ENCODE measurements around the gene NDE1.
"Not testable (repeated sequence)": the region's sequence is repeated elsewhere in the genome, so short reads cannot be mapped to it uniquely, and the experiment has no call there.

The NDE1 gene

GRCh38 chr16:15674571-15674970 lies 24.5 kb downstream of the NDE1 start:
- in situ Hi-C loops (cut with HindIII; ENCODE audit: low pct_ligation_motif_present, low pct_unique_long_range_greater_than_20kb, low sequenced_read_pairs) = no loop called here
- DNase-seq = no peak

DNA sequence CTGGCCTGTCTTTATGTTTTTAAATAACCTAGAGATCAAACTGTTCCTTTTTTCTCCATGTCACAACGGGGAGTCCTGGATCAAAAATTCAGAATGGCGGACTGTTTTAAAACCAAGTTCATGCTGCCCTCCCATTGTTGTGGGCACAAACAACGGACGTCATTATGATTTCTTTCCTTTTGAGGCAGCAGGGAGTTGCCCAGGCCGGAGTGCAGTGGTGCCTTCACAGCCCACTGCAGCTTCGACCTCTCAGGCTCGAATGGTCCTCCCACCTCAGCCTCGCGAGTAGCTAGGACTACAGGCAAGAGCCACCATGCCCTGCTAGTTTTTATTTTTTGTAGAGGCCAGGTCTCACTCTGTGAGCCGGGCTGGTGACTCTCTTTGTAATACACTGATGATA lies 26.5 kb downstream of the NDE1 start:
- in situ Hi-C loops (cut with HindIII; ENCODE audit: low pct_ligation_motif_present, low pct_unique_long_range_greater_than_20kb, low sequenced_read_pairs) = no loop called here
- DNase-seq = no peak

GRCh38 chr16:15677447-15677846 lies 27.4 kb downstream of the NDE1 start:
- DNase-seq = no peak
- in situ Hi-C loops (cut with HindIII; ENCODE audit: low pct_ligation_motif_present, low pct_unique_long_range_greater_than_20kb, low sequenced_read_pairs) = no loop called here

DNA sequence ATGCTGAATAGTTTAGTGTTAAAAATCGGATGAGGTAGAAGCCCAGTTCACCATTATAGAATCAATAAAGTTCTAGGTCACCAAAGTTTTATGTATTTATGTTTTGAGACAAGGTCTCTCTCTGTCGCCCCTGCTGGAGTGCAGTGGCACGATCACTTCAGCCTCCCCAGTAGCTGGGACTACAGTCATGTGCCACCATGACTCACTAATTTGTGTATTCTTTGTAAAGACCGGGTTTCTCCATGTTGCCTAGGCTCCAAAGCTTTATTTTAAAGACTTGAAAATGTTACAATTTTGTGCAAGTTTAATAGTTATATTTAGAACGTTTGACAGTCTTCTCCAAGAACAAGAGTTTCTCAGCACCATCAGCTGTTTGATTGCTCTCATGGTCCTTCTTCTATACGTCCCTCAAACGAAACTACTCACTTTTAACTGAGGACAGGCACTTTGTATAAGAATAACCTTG lies 32.1 kb downstream of the NDE1 start:
- in situ Hi-C loops (cut with HindIII; ENCODE audit: low pct_ligation_motif_present, low pct_unique_long_range_greater_than_20kb, low sequenced_read_pairs) = no loop called here
- DNase-seq = peak; percentile 88

- in situ Hi-C loops (cut with HindIII; ENCODE audit: low pct_ligation_motif_present, low pct_unique_long_range_greater_than_20kb, low sequenced_read_pairs) = no loop called here
- no peak for DNase-seq
Observed at GRCh38 chr16:15686287-15686686, 36.2 kb downstream of the NDE1 start.

- in situ Hi-C loops (cut with HindIII; ENCODE audit: low pct_ligation_motif_present, low pct_unique_long_range_greater_than_20kb, low sequenced_read_pairs) = no loop called here
- no peak for DNase-seq
Observed at GRCh38 chr16:15689290-15689689, 39.2 kb downstream of the NDE1 start.

- DNase-seq = no peak
- in situ Hi-C loops (cut with HindIII; ENCODE audit: low pct_ligation_motif_present, low pct_unique_long_range_greater_than_20kb, low sequenced_read_pairs) = no loop called here
Observed at GRCh38 chr16:15690296-15690695, 40.3 kb downstream of the NDE1 start.

GRCh38 chr16:15691046-15691445 lies 41.0 kb downstream of the NDE1 start:
- no peak for DNase-seq
- in situ Hi-C loops (cut with HindIII; ENCODE audit: low pct_ligation_motif_present, low pct_unique_long_range_greater_than_20kb, low sequenced_read_pairs) = no loop called here

DNA sequence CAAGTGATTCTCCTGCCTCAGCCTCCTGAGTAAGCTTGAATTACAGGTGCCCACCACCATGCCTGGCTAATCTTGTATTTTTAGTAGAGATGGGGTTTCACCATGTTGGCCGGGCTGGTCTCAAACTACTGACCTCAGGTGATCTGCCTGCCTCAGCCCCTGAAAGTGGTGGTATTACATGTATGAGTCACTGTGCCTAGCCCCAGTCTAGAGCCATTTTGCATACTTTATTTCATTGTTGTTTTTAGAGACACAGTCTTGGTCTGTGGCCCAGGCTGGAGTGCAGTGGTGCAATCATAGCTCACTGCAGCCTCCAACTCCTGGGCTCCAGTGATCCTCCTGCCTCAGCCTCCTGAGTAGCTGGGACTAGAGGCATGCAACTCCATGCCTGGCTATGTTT lies 42.5 kb downstream of the NDE1 start:
- in situ Hi-C loops (cut with HindIII; ENCODE audit: low pct_ligation_motif_present, low pct_unique_long_range_greater_than_20kb, low sequenced_read_pairs) = not testable (repeated sequence)

DNA sequence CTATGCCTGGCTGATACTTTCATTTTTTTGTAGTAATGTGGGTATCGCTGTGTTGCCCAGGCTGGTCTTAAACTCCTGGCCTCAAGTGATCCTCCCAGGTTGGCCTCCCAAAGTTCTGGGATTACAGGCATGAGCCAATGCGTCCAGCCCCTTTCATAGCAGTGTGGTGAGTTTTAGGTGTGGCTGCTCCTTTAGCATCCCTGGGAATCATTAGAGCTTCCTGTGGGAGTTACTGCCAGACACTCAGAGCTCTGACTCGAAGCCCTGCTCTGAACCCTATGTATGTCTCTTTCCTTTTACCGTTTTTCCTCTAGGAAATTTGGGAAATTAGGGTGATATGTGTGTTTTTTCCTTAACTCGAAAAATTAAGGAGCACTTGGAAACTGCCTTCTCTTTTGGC lies 44.5 kb downstream of the NDE1 start:
- in situ Hi-C loops (cut with HindIII; ENCODE audit: low pct_ligation_motif_present, low pct_unique_long_range_greater_than_20kb, low sequenced_read_pairs) = no loop called here
- no peak for DNase-seq

More for the DNA sequence above, 42.5 kb downstream of the NDE1 start:
- not testable (repeated sequence) for DNase-seq

DNA sequence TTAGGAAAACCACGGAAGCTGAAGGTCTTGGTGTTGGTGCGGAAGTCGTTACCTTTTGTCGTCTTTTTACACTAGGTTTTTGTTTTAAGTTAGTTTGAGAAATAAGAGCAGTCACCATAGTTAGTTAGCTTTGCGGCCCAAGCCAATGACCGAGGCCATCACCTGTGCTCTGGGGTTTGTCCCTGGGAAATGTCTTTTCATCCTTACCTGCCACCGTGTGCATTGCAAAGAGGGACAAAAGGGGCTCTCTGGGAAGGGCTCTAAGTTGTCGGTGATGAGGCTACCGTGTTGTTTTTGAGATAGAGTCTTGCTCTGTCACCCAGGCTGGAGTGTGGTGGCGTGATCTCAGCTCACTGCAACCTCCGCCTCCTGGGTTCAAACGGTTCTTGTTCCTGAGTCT lies 49.8 kb downstream of the NDE1 start:
- no peak for DNase-seq
- in situ Hi-C loops (cut with HindIII; ENCODE audit: low pct_ligation_motif_present, low pct_unique_long_range_greater_than_20kb, low sequenced_read_pairs) = no loop called here

DNA sequence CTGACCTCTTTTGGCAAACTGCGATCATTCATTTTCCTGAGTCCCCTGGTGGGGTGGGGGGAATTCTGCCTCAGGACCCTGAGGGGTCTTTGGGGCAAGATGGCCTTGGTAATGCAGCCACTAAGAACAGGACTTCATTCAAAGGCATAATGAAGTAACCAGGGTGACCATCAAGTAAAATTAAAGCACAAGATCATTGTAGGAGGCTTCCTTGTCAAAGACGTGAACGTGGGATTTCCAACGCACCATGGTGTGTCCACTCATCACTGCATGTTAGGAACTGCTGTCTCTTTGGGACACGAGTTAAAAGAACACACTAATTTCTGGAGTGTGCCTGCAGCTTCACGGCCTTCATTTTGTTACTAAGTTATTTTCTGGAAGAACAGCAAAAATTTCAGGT lies 51.3 kb downstream of the NDE1 start:
- in situ Hi-C loops (cut with HindIII; ENCODE audit: low pct_ligation_motif_present, low pct_unique_long_range_greater_than_20kb, low sequenced_read_pairs) = no loop called here
- DNase-seq = no peak

DNA sequence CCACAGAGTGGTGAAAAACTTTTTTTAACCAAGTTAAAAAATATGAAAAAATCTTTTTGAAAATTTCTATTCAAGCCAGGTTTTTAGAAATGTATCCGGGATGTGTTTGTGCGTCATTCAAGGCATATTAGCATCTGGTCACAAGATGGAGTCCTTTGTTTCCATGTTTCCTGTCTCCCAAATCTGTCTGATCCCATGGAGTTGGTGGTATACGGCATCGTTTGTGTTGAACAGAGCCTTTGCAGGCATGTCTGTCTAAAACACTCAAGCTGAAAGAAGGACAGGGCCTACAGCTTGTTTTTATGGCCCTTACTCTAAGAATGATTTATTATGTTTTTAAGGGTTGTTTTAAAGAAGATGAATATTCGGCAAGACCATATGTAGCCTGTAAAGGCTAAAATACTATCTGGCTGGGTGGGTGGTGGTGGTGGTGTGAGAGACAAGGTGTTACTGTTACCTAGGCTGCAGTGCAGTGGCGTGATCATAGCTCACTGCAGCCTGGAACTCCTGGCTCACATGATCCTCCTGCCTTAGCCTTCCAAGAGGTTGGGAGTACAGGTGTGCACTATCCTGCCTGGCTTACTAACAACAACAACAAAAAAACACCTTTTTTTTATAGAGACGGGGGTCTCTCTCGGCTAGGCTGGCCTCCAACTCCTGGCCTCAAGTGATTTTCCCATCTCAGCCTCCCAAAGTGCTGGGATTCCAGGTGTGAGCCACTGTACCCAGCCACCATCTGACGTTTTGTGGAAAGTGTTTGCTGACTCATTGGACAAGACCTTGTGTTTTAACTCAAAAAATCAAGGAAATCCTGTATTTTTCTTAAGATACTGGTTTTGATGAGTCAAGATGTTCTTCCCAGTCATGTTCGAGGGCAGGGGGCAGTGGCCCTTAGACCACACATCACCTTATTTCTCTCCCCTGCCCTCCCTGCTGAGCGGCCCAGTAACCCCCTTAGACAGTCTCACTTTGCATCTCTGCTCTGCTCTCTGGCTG lies 52.2 kb downstream of the NDE1 start:
- no peak for DNase-seq
- in situ Hi-C loops (cut with HindIII; ENCODE audit: low pct_ligation_motif_present, low pct_unique_long_range_greater_than_20kb, low sequenced_read_pairs) = no loop called here

GRCh38 chr16:15703029-15703736 lies 53.1 kb downstream of the NDE1 start:
- in situ Hi-C loops (cut with HindIII; ENCODE audit: low pct_ligation_motif_present, low pct_unique_long_range_greater_than_20kb, low sequenced_read_pairs) = no loop called here
- DNase-seq = no peak

GRCh38 chr16:15704545-15704987 lies 54.5 kb downstream of the NDE1 start:
- DNase-seq = peak; percentile 69
- in situ Hi-C loops (cut with HindIII; ENCODE audit: low pct_ligation_motif_present, low pct_unique_long_range_greater_than_20kb, low sequenced_read_pairs) = no loop called here

- in situ Hi-C loops (cut with HindIII; ENCODE audit: low pct_ligation_motif_present, low pct_unique_long_range_greater_than_20kb, low sequenced_read_pairs) = no loop called here
- no peak for DNase-seq
Observed at GRCh38 chr16:15705064-15705565, 55.1 kb downstream of the NDE1 start.

DNA sequence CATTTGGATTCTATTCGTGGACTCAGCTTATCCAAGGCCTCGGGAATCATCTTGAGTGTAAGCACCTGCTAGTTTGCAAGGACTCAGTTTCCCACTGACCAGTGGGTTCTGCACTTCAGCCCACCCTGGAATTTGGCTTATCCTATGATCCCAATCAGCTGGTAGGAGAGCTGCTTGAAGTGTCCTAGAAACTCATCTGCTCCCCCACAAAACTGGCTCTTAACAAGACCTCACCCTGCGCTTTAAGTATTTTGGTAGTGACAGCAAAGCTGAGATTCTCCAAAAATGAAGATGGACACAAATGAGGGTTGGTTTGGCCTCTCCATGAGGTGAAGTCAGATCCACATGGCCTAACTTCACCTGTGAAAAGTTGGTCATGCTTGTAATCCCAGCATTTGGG lies 57.3 kb downstream of the NDE1 start:
- in situ Hi-C loops (cut with HindIII; ENCODE audit: low pct_ligation_motif_present, low pct_unique_long_range_greater_than_20kb, low sequenced_read_pairs) = no loop called here
- no peak for DNase-seq

DNA sequence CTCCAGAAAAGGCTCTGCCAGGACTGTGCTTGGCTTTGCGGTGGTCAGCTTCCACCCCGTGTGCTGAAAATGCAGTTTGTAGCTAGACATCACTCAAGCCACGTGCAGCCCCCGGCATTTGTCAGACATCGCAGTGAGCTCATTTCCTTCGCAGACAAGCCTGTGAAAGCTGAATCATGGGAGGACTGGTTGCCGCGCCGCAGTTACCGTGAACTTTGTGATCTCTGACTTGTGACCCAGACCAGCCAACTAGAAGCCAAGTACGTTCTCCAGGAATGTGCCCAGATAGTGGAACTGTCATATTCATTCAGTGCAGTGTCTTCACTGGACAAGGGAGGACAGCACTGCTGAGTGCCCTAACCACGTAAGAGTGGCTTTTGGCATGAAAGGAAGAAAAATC lies 58.1 kb downstream of the NDE1 start:
- in situ Hi-C loops (cut with HindIII; ENCODE audit: low pct_ligation_motif_present, low pct_unique_long_range_greater_than_20kb, low sequenced_read_pairs) = no loop called here
- no peak for DNase-seq

- in situ Hi-C loops (cut with HindIII; ENCODE audit: low pct_ligation_motif_present, low pct_unique_long_range_greater_than_20kb, low sequenced_read_pairs) = no loop called here
- no peak for DNase-seq
Observed at GRCh38 chr16:15708997-15709396, 59.0 kb downstream of the NDE1 start.

All from ACHN (cell line).